Measurements from ENCODE around the gene CLPTM1L.
"Not testable (repeated sequence)": the region's sequence is repeated elsewhere in the genome, so short reads cannot be mapped to it uniquely, and the experiment has no call there.

CLPTM1L gene

GRCh38 chr5:1280177-1281037, 64.5 kb downstream of the CLPTM1L start:
- H3K27ac ChIP-seq = no peak overlapping the region
- no peak for TF ChIP-seq CTCF (conservative IDR thresholded peaks at IDR 0.05)

- no peak overlapping the region for H3K27ac ChIP-seq
- no peak for TF ChIP-seq CTCF (conservative IDR thresholded peaks at IDR 0.05)
Observed at GRCh38 chr5:1279443-1280151, 65.3 kb downstream of the CLPTM1L start.

GRCh38 chr5:1278656-1279442, 66.0 kb downstream of the CLPTM1L start:
- no peak for TF ChIP-seq CTCF (conservative IDR thresholded peaks at IDR 0.05)
- H3K27ac ChIP-seq = no peak overlapping the region

GRCh38 chr5:1278216-1278615, 66.7 kb downstream of the CLPTM1L start:
- no peak overlapping the region for H3K27ac ChIP-seq
- TF ChIP-seq CTCF (conservative IDR thresholded peaks at IDR 0.05) = no peak

GRCh38 chr5:1277781-1278180, 67.1 kb downstream of the CLPTM1L start:
- TF ChIP-seq CTCF (conservative IDR thresholded peaks at IDR 0.05) = no peak
- H3K27ac ChIP-seq = no peak overlapping the region

GRCh38 chr5:1277331-1277730, 67.6 kb downstream of the CLPTM1L start:
- no peak for TF ChIP-seq CTCF (conservative IDR thresholded peaks at IDR 0.05)
- no peak overlapping the region for H3K27ac ChIP-seq

- H3K27ac ChIP-seq = no peak overlapping the region
- TF ChIP-seq CTCF (conservative IDR thresholded peaks at IDR 0.05) = no peak
Observed at GRCh38 chr5:1276930-1277329, 68.0 kb downstream of the CLPTM1L start.

GRCh38 chr5:1275397-1276391, 69.2 kb downstream of the CLPTM1L start:
- not testable (repeated sequence) for H3K27ac ChIP-seq

All from VCaP (cell line).